Esophagus squamous epithelium (tissue), 5 donors: ENCODE measurements around the gene B4GALT7. TPM values are rescaled to one million over a fixed set of nuclear protein-coding genes. Genes with fewer than 3 reads are reported as not detected.

ENCODE experiments used
- DNase-seq: peaks from one replicate; lab custom pipeline; 2025; lab: John Stamatoyannopoulos, UW
- H3K27ac ChIP-seq, 4 donors: fragments of 200-600 bp; sonication (generic); one replicate each; pipeline ENCODE4 v1.5.1; 2016 to 2019; ENCODE audit warnings: mild to moderate bottlenecking in 1 of 4
- H3K27me3 ChIP-seq, 4 donors: fragments of 200-600 bp; sonication (generic); 1 replicate in 3 of 4; 2 replicates in 1 of 4; pipeline versions ENCODE4 v1.5.1 to v1.6.0; 2017 to 2021; ENCODE audit warnings: antibody characterized with exemption in 1 of 4
- H3K36me3 ChIP-seq, 3 donors: fragments of 200-600 bp; sonication (generic); one replicate each; pipeline ENCODE4 v1.5.1; 2016 to 2019
- H3K4me1 ChIP-seq, 3 donors: fragments of 200-600 bp; sonication (generic); one replicate each; pipeline ENCODE4 v1.5.1; 2017 to 2019
- H3K4me3 ChIP-seq, 4 donors: fragments of 200-600 bp; sonication (generic); 1 replicate in 3 of 4; 2 replicates in 1 of 4; pipeline ENCODE4 v1.5.1; 2016 to 2019; ENCODE audit warnings: mild to moderate bottlenecking in 2 of 4, moderate library complexity in 1 of 4
- H3K9me3 ChIP-seq, 3 donors: fragments of 200-600 bp; sonication (generic); one replicate each; pipeline ENCODE4 v1.5.1; 2016 to 2019
- CTCF ChIP-seq, 6 experiments: fragments of 450-650 bp in 4 of 6; fragments of 200-600 bp in 2 of 6; sonication (generic) in 2 of 6; IDR thresholded peaks; one replicate each; pipeline ENCODE4 v1.5.1; 2016 to 2019; ENCODE audit warnings: antibody characterized with exemption in 6 of 6, mild to moderate bottlenecking in 4 of 6, moderate library complexity in 4 of 6
- POLR2A ChIP-seq, 4 donors: fragments of 450-650 bp; IDR thresholded peaks; one replicate each; pipeline ENCODE4 v1.6.1; 2017; ENCODE audit warnings: antibody characterized with exemption in 4 of 4, mild to moderate bottlenecking in 4 of 4, moderate library complexity in 3 of 4
- WGBS, 2 donors: methylation state at CpG; one replicate each; pipeline ENCODE4 v1.1.5; 2018; 5-methylcytosine and 5-hydroxymethylcytosine counted together
- intact Hi-C: fragments of 100-400 bp; cut with DNase I; formaldehyde crosslinking; loops from one replicate; pipeline ENCODE4 v1.15.0; 2022
- total RNA-seq, 4 donors: library from RNA; depleted of rRNA; stranded (reverse); fragments of >200 nt; gene quantifications; one replicate each; pipeline ENCODE4 v1.1.0, GENCODE V29; 2016
- donor health status: DM: yes; HTN: yes; CAD: no.

The B4GALT7 gene
- total RNA-seq, 4 donors from 2014 or later: 13.5 to 22.9 (median 15.8) TPM

DNA sequence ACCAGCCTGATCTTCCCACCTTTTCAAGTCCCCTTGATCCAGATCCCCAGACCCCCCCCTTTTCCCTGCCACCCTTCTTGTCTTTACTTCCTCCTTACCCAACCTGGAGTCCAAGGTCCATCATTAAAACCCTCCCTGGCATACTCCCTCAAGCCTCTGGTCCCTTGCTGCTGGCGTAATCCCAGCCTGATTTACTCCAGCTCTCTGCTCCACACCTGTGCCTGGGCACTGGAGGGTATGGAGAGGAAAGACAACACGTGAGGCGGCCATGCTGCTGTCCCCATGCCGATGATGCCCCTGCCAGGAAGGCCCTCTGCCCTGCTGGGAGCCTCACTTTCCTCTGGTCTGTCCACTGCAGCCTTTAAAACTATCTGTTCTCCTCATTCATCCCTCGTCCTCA lies 5.1 kb downstream of the B4GALT7 start:
- intact Hi-C loops: no loop called here
- H3K36me3 ChIP-seq: peaks cover 0 to 46% (median 0%) of the 10 kb centered on the region in 3 donors
- no peak overlapping the region for H3K27ac ChIP-seq
- peaks cover 27 to 60% (median 35%) of the 10 kb centered on the region in 3 donors for H3K4me1 ChIP-seq
- H3K9me3 ChIP-seq: no peaks in the 10 kb centered on the region
- no peak overlapping the region for H3K4me3 ChIP-seq
- H3K27me3 ChIP-seq: no peaks in the 10 kb centered on the region
- WGBS, 2 donors: 87 to 94% methylated on average over 3 to 5 of the region's 5 CpGs
- DNase-seq: no peak
- TF ChIP-seq CTCF (IDR thresholded peaks at IDR 0.05): no peak
- no peak for TF ChIP-seq POLR2A (IDR thresholded peaks at IDR 0.05)

GRCh38 chr5:177605667-177606066 lies 5.7 kb downstream of the B4GALT7 start:
- TF ChIP-seq POLR2A (IDR thresholded peaks at IDR 0.05) (no peak), CTCF (IDR thresholded peaks at IDR 0.05) (no peak)
- 79 to 88% methylated on average over 6 of the region's 6 CpGs for WGBS, 2 donors
- Histone ChIP-seq H3K9me3 (no peaks in the 10 kb centered on the region), H3K36me3 (peaks cover 0 to 46% (median 0%) of the 10 kb centered on the region in 3 donors), H3K4me3 (no peak overlapping the region), H3K27ac (no peak overlapping the region), H3K4me1 (peaks cover 26 to 57% (median 33%) of the 10 kb centered on the region in 3 donors), H3K27me3 (no peaks in the 10 kb centered on the region)
- intact Hi-C loops: no loop called here
- DNase-seq: no peak

- Histone ChIP-seq H3K27ac (no peak overlapping the region), H3K27me3 (no peaks in the 10 kb centered on the region), H3K9me3 (no peaks in the 10 kb centered on the region), H3K4me1 (peaks cover 21 to 50% (median 26%) of the 10 kb centered on the region in 3 donors), H3K4me3 (no peak overlapping the region), H3K36me3 (peaks cover 0 to 46% (median 0%) of the 10 kb centered on the region in 3 donors)
- TF ChIP-seq CTCF (IDR thresholded peaks at IDR 0.05): no peak
- TF ChIP-seq POLR2A (IDR thresholded peaks at IDR 0.05): no peak
- intact Hi-C loops: no loop called here
- 78 to 85% methylated on average over 21 of the region's 22 CpGs for WGBS, 2 donors
- no peak for DNase-seq
Measured at GRCh38 chr5:177606071-177607051, 6.4 kb downstream of the B4GALT7 start.

DNA sequence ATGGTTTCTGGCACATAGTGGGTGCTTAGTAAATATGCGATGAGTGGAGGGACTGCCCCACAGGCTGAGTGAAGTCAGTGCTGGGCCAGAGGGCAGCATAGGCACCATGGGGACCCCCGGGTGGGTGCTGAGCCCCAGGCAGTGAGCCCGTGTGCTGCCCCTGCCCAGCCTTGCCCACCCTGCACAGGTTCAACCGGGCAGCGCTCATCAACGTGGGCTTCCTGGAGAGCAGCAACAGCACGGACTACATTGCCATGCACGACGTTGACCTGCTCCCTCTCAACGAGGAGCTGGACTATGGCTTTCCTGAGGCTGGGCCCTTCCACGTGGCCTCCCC lies 7.2 kb downstream of the B4GALT7 start:
- H3K27me3 ChIP-seq: no peaks in the 10 kb centered on the region
- peak overlapping the region in 1 of 4 donors; percentile 2 for H3K27ac ChIP-seq
- peaks cover 14 to 43% (median 19%) of the 10 kb centered on the region in 3 donors for H3K4me1 ChIP-seq
- H3K36me3 ChIP-seq: peaks cover 0 to 46% (median 0%) of the 10 kb centered on the region in 3 donors
- H3K9me3 ChIP-seq: no peaks in the 10 kb centered on the region
- DNase-seq: no peak
- intact Hi-C loops: no loop called here
- no peak overlapping the region for H3K4me3 ChIP-seq
- 0% methylated on average over 1 of the region's 11 CpGs; no CpG with 5 or more reads in 1 of the 2 donors for WGBS, 2 donors
- TF ChIP-seq POLR2A (IDR thresholded peaks at IDR 0.05) (no peak), CTCF (IDR thresholded peaks at IDR 0.05) (no peak)
